BJ (cell line): Measurements from ENCODE around the gene COPG1. TPM values are rescaled to one million over a fixed set of nuclear protein-coding genes. Genes with fewer than 3 reads are reported as not detected.

Source experiments
- CTCF ChIA-PET: fragments of 350-600 bp; formaldehyde crosslinking; extraction: SDS; loops from one replicate; lab custom pipeline; 2021; ENCODE audit warnings: antibody characterized with exemption, inconsistent platforms; lab: Yijun Ruan, JAX
- POLR2A ChIA-PET: fragments of 300-600 bp; sonication (Branson Sonifier 250); formaldehyde crosslinking; extraction: SDS; loops from one replicate; lab custom pipeline; 2021; ENCODE audit warnings: antibody characterized with exemption; lab: Charles Lee
- DNase-seq: peaks from one replicate; pipeline ENCODE4 v3.0.0-alpha.2; 2011; ENCODE audit warnings: low read depth
- H3K27me3 ChIP-seq: 2 replicates; pipeline ENCODE4 v1.6.0; 2011; ENCODE audit warnings: low read length; ENCODE audit not compliant: control insufficient read depth, insufficient read depth
- H3K36me3 ChIP-seq: 2 replicates; pipeline ENCODE4 v1.5.1; 2011; ENCODE audit warnings: low read length; ENCODE audit not compliant: control insufficient read depth, insufficient read depth
- H3K4me3 ChIP-seq: 2 replicates; pipeline ENCODE4 v1.5.1; 2011; ENCODE audit warnings: low read depth, mild to moderate bottlenecking, control low read depth, low read length
- polyA plus RNA-seq: library from polyadenylated mRNA; depleted of rRNA; stranded (reverse); fragments of >200 nt; gene quantifications from 2 replicates; pipeline ENCODE4 v1.2.3, GENCODE V29; 2011
- TF ChIP-seq, protein P1 (sequence below): IDR thresholded peaks from 2 replicates; pipeline ENCODE4 v1.5.1; 2011; ENCODE audit warnings: low read depth, mild to moderate bottlenecking, control low read depth, inconsistent platforms, low read length, moderate library complexity; ENCODE audit not compliant: insufficient read depth

Gene COPG1
- polyA plus RNA-seq, 1 experiment, result 220 TPM

DNA sequence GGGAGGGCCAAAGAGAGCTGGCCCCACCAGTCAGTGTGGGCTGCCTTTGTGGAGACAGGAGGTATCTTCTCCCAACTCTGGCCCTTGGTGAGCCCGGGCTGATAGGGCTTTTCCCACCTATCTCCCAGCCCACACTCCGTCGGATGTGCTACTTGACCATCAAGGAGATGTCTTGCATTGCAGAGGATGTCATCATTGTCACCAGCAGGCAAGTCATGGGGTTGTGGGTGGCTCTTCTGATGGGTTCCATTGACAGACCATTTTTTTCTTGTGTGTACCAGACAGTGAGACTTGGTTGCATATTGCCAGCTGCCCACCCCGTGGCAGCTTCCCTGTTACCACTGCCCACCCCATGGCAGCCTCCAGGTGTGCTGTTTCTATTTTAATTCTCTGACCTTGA, 3.3 kb downstream of the COPG1 start:
- Histone ChIP-seq H3K36me3 (peaks cover 39% of the 10 kb centered on the region), H3K27me3 (no peaks in the 10 kb centered on the region), H3K4me3 (no peak overlapping the region)
- CTCF ChIA-PET, result interaction anchor here (0.9 to 1.1 kb wide), 2 partner anchors 57 to 63 kb away, joined by 3 read pairs; a partner anchor contains a TSS
- POLR2A ChIA-PET, result interaction anchor here (0.6 to 1.3 kb wide), 2 partner anchors 63 to 129 kb away, joined by 3 to 4 read pairs; a partner anchor contains a TSS
- DNase-seq, result no peak
- TF ChIP-seq, protein P1, sequence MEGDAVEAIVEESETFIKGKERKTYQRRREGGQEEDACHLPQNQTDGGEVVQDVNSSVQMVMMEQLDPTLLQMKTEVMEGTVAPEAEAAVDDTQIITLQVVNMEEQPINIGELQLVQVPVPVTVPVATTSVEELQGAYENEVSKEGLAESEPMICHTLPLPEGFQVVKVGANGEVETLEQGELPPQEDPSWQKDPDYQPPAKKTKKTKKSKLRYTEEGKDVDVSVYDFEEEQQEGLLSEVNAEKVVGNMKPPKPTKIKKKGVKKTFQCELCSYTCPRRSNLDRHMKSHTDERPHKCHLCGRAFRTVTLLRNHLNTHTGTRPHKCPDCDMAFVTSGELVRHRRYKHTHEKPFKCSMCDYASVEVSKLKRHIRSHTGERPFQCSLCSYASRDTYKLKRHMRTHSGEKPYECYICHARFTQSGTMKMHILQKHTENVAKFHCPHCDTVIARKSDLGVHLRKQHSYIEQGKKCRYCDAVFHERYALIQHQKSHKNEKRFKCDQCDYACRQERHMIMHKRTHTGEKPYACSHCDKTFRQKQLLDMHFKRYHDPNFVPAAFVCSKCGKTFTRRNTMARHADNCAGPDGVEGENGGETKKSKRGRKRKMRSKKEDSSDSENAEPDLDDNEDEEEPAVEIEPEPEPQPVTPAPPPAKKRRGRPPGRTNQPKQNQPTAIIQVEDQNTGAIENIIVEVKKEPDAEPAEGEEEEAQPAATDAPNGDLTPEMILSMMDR, result no peak

- POLR2A ChIA-PET, result interaction anchor here (0.7 kb wide), 1 partner anchor 637 kb away, joined by 4 read pairs; no protein-coding TSS in a partner anchor
- H3K36me3 ChIP-seq, result peaks cover 50% of the 10 kb centered on the region
- DNase-seq, result no peak
- CTCF ChIA-PET, result interaction anchor here (1.4 kb wide), 1 partner anchor 62 kb away, joined by 3 read pairs; a partner anchor contains a TSS
- no peaks in the 10 kb centered on the region for H3K27me3 ChIP-seq
- H3K4me3 ChIP-seq, result no peak overlapping the region
- TF ChIP-seq, protein P1, result no peak
Measured at GRCh38 chr3:129254536-129255230, 5.3 kb downstream of the COPG1 start.

DNA sequence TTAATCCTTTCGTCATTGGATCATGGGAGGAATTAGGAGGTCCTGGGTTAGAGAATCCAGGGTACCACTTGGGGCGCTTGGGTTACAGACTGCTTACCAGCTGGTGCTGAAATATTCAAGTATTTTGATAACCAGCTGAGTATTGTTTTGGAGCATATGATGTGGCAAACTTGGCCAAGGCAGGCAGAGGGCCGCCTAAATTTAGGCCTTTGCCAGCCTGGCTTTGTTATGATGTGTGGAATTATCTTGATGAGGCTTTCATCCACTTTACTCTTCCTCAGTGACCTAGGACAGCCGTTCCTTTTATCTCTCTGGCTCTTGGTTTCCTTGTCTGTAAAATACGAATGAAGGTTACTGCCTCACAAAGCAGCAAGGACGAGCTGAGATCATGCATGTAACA, 6.9 kb downstream of the COPG1 start:
- ChIA-PET POLR2A (no interaction called here), CTCF (interaction anchor here (0.6 to 1.3 kb wide), 2 partner anchors 204 to 286 kb away, joined by 4 read pairs; no protein-coding TSS in a partner anchor)
- Histone ChIP-seq H3K36me3 (peaks cover 66% of the 10 kb centered on the region), H3K27me3 (no peaks in the 10 kb centered on the region), H3K4me3 (no peak overlapping the region)
- no peak for DNase-seq
- TF ChIP-seq, protein P1, result no peak

GRCh38 chr3:129257609-129258008, 8.2 kb downstream of the COPG1 start:
- H3K4me3 ChIP-seq, result no peak overlapping the region
- no peaks in the 10 kb centered on the region for H3K27me3 ChIP-seq
- CTCF ChIA-PET, result interaction anchor here (0.6 kb wide), 1 partner anchor 8 kb away, joined by 4 read pairs; no protein-coding TSS in a partner anchor
- TF ChIP-seq, protein P1, result no peak
- H3K36me3 ChIP-seq, result peaks cover 66% of the 10 kb centered on the region
- DNase-seq, result no peak
- POLR2A ChIA-PET, result no interaction called here

DNA sequence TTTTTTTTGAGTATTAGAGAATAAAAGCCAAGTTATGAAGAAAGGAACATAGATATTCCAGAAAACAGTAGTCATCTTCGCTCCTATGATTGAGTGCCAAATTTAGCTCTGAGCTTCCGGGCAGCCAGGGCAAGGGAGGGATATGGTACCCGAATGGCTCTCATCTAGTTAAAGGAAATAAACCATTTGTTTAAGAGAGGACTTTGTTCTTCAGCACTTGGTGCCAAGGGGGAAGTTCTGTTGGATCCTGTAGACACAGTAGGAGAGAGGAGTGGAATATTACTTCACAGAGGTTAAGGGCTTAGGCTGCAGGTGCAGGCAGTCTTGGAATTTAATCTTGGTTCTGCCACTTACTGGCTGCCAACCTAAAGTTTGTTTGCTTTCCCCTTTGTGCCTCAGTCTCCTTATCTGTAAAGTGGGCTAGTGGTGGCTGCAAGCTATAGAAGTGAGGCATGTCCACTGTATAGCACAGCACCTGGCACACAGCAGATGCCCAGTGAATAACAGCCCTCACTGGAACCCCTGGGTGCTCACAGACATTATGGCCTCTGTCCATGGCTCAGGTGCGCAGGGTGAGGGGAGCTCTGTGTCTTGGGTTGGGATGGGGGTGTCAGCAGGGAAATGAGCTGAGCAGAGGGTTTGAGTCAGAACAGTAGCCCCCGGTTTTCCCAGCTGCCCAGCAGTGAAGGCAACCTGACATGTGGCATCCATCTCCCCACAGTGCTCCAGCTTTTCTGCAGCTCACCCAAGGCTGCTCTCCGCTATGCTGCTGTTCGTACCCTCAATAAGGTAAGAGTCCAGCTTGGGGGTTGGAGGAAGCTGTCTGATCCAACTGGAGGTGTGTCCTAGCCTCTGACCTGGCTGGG, 10.4 kb downstream of the COPG1 start:
- no peak overlapping the region for H3K4me3 ChIP-seq
- TF ChIP-seq, protein P1, result no peak
- no peak for DNase-seq
- no peaks in the 10 kb centered on the region for H3K27me3 ChIP-seq
- ChIA-PET POLR2A (interaction anchor here (0.5 kb wide), 1 partner anchor 35 kb away, joined by 6 read pairs; no protein-coding TSS in a partner anchor), CTCF (interaction anchor here (0.6 to 2.0 kb wide), 3 partner anchors 14 to 56 kb away, joined by 3 to 6 read pairs (median 4); a partner anchor contains a TSS)
- peaks cover 63% of the 10 kb centered on the region for H3K36me3 ChIP-seq
